Mucosa of descending colon (tissue), 3 donors: ENCODE results near the gene HELT. TPM values are rescaled to one million over a fixed set of nuclear protein-coding genes. Genes with fewer than 3 reads are reported as not detected.
"Not testable (repeated sequence)": the region's sequence is repeated elsewhere in the genome, so short reads cannot be mapped to it uniquely, and the experiment has no call there.

Experiments
- ATAC-seq: fragments of 200-7000 bp; cut with Tn5 transposase; one replicate; pipeline ENCODE4 v1.9.1; 2020; ENCODE audit warnings: mild to moderate bottlenecking, moderate library complexity
- DNase-seq, 3 donors: peaks; one replicate each; pipeline ENCODE4 v3.0.0-alpha.2; 2020
- H3K36me3 ChIP-seq: fragments of 200-600 bp; one replicate; pipeline ENCODE4 v1.8.0; 2021; ENCODE audit warnings: low read depth, mild to moderate bottlenecking
- H3K4me1 ChIP-seq: fragments of 200-600 bp; one replicate; pipeline ENCODE4 v1.8.0; 2021; ENCODE audit warnings: low read depth, mild to moderate bottlenecking
- H3K4me3 ChIP-seq: fragments of 200-600 bp; one replicate; pipeline ENCODE4 v1.8.0; 2021; ENCODE audit warnings: mild to moderate bottlenecking
- H3K9me3 ChIP-seq: fragments of 200-600 bp; one replicate; pipeline ENCODE4 v1.8.0; 2021; ENCODE audit warnings: mild to moderate bottlenecking
- CTCF ChIP-seq: fragments of 200-600 bp; IDR thresholded peaks from one replicate; pipeline ENCODE4 v1.8.0; 2022; ENCODE audit warnings: antibody characterized with exemption, mild to moderate bottlenecking
- intact Hi-C, 2 donors: fragments of 100-400 bp; cut with DNase I in 1 of 2; cut with micrococcal nuclease in 1 of 2; formaldehyde crosslinking; loops; one replicate each; pipeline versions ENCODE4 v1.11.0 to v1.11.1; 2022; cut with DNase I, micrococcal nuclease
- total RNA-seq, 3 donors: library from RNA; stranded (reverse); fragmentation: NEBNext Ultra II Directional in 2 of 3; extraction: Animal tissue kit (Norgen Biotek cat#: 25700) in 2 of 3; gene quantifications; one replicate each; pipeline versions ENCODE4 v1.2.1 to v1.2.4, GENCODE V29; 2021 to 2023
- donor health status: DM: no; HTN: no; CAD: no; lungs with moderate emphysema.
- donor health status: DM: no; HTN: no; CAD: no.
- donor health status: DM: no; HTN: yes; CAD: no.

HELT gene
- total RNA-seq, 3 donors from 2014 or later = not detected

- Histone ChIP-seq H3K9me3 (no peaks in the 10 kb centered on the region), H3K4me1 (no peaks in the 10 kb centered on the region), H3K36me3 (no peaks in the 10 kb centered on the region), H3K4me3 (no peak overlapping the region)
- TF ChIP-seq CTCF = no peak
- no peak for ATAC-seq
- no peak for DNase-seq
- intact Hi-C loops = no loop called here
These were observed 23.7 kb upstream of the HELT start for GRCh38 chr4:184994623-184995010.

GRCh38 chr4:184997656-184998055 lies 20.6 kb upstream of the HELT start:
- H3K4me3 ChIP-seq, DNase-seq, intact Hi-C loops, H3K36me3 ChIP-seq, ATAC-seq, H3K9me3 ChIP-seq, H3K4me1 ChIP-seq: not testable (repeated sequence)

- ATAC-seq = no peak
- Histone ChIP-seq H3K4me1 (no peaks in the 10 kb centered on the region), H3K4me3 (no peak overlapping the region), H3K9me3 (no peaks in the 10 kb centered on the region), H3K36me3 (no peaks in the 10 kb centered on the region)
- DNase-seq = no peak
- TF ChIP-seq CTCF = no peak
- intact Hi-C loops = no loop called here
These were observed 15.5 kb upstream of the HELT start for GRCh38 chr4:185002784-185003183.

GRCh38 chr4:185003596-185004351 lies 14.5 kb upstream of the HELT start:
- no peaks in the 10 kb centered on the region for H3K36me3 ChIP-seq
- H3K9me3 ChIP-seq = no peaks in the 10 kb centered on the region
- no peak overlapping the region for H3K4me3 ChIP-seq
- DNase-seq (no peak), ATAC-seq (no peak)
- no peak for TF ChIP-seq CTCF
- intact Hi-C loops = no loop called here
- no peaks in the 10 kb centered on the region for H3K4me1 ChIP-seq

- intact Hi-C loops = no loop called here
- peak; percentile 60 for ATAC-seq
These were observed 13.6 kb upstream of the HELT start for GRCh38 chr4:185004562-185005218.

More at GRCh38 chr4:185004562-185005218, 13.6 kb upstream of the HELT start:
- no peaks in the 10 kb centered on the region for H3K36me3 ChIP-seq
- H3K4me3 ChIP-seq = no peak overlapping the region
- H3K9me3 ChIP-seq = no peaks in the 10 kb centered on the region
- DNase-seq = peak in 1 of 3 donors; percentile 42
- TF ChIP-seq CTCF = no peak
- no peaks in the 10 kb centered on the region for H3K4me1 ChIP-seq
